Left renal pelvis (tissue), 4 donors: Measurements from ENCODE around the gene KCNH3. TPM values are rescaled to one million over a fixed set of nuclear protein-coding genes. Genes with fewer than 3 reads are reported as not detected.
"Not testable (repeated sequence)": the region's sequence is repeated elsewhere in the genome, so short reads cannot be mapped to it uniquely, and the experiment has no call there.

Experiments used
- DNase-seq, 4 donors: peaks; one replicate each; pipeline ENCODE4 v3.0.0-alpha.2; 2013; ENCODE audit warnings: low read depth in 4 of 4, low spot score in 3 of 4
- polyA plus RNA-seq, 4 donors: library from polyadenylated mRNA; unstranded; fragments of 120-200 nt; gene quantifications; one replicate each; pipeline ENCODE4 v1.2.1, GENCODE V29; 2013; ENCODE audit not compliant: insufficient read length in 4 of 4

Gene KCNH3
- polyA plus RNA-seq, 4 donors = 2.4 to 8.5 (median 4.6) TPM

DNA sequence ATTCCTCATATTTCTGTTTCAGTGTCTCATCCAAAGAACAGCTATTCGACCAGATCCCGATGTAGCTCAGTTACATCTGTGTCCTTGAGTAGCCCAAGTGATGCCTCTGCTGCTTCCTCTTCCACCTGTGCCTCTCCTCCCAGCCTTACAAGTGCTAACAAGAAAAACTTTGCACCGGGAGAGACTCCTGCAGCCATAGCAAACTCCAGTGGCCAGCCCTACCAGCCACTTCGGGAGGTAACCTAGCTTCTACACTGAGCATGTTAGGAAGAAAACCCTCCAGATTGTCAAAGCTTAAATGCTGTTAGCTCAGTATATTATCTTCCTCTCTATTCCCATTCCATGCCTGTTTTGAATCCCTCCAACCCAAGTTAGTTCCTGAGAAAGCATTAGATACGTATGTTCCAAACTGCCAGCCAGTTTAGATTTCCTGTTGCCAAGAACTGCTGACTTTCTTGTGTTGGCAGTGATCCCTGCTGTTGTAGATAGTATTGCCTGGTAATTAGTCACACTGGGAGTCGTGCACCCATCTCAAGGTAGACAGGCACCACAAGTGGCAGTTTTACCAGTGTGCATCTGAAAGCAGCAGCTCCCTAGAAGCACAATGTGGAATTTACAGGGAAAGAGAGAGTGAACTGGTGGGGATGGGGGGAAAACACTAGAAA, 14.0 kb upstream of the KCNH3 start:
- no peak for DNase-seq

DNA sequence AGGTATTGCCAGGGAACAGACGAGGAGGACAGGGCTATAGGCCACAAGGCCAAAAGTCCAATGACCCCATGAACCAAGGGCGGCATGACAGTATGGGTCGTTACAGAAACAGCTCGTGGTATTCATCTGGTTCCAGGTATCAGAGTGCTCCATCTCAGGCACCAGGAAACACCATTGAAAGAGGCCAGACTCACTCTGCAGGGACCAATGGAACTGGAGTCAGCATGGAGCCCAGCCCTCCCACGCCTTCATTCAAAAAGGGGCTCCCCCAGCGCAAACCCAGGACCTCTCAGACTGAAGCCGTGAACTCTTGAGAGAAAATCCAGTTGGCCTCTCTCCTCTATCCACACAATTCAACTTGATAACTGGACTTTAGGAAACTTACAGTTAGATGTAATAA, 12.9 kb upstream of the KCNH3 start:
- DNase-seq = no peak

DNA sequence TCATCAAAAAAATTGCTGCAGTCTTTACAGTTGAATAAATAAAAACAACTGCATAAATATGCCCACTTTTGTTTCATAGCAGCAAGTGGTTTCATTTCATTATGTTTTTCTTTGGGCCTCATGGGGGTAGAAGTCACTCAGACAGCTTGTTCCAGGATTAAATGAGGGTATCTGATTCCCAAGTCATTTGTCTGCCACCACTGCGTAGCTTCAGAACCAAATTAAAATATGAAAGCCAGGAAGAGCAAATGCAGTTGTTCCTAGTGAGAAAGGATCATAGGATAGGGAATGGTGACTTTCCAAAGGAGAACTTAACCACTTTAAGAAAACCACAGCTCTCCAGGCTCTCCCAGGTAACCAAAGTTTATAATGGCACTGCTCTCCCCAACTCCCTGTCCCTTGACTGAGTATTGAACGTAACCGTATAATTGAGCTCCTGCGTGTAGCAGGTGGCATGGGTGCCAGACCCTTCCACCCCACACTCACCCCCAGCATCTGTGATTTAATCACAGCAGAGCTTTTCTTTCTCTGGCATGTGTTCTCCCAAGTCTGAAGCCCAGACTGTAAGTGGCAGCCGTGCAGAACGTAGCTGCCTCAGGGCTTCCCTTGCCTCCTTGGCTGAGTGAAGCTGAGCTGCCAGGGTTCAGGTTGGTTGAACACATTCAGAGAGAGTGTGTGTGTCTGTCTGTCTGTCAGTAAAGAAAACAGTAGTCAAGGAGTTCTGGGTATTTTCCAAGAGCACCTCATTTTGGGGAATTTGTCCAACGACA, 11.3 kb upstream of the KCNH3 start:
- DNase-seq = peak in 1 of 4 donors; percentile 60

DNA sequence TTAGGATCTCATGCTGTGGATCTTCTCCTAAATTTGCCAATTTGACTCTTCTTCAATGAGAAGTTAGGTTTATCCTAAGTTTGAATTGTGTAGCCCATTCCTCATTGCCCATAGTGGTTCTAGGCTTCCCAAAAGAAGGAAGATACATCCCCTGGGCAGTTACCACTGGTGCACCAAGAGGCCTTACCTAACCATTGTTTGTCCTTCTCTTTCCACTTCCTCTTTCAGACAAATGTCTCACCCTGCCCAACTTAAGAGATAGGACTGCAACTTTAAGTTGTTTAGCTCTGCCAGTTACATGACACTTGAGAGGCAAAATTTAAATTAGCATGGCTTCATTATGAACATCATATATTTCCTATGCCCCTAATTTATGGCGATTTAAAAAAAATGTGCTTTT, 9.4 kb upstream of the KCNH3 start:
- no peak for DNase-seq

DNA sequence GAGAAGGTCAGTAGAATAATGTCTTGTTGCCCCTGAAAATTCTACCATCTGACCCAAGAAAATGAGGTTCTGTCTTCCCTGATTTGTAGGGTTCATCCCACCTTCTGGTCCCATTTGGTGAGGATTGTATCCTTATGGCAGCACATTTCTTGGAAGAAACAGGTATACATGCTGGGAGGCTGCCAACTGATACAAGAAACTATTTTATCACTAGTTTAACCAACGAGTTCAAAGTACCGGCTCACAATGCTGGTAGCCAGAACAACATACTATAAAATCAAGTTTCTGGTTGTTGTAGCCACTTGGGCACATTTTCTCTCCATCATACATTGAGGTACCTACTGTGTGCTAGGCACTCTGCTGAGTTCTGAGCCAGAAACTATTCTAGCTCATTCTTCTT, 7.1 kb upstream of the KCNH3 start:
- DNase-seq = no peak

DNA sequence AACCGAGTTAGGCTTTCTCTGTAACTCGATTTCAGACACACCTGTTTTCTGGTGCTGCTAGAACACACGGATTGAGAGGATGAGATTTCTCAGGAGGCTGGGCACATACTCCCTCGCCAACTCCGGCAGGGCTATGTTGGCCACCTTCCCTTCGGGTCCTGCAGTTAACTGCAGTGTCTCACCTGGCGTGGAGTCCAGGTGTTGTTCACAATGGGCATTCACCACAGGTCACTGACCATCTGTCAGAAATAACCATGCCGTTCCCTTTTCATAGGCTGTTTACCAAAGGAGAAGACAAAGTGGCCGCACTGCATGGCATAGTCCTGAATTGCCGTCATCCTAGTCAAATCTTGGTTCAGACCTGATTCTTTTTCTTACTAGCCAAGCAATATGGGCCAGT, 5.5 kb upstream of the KCNH3 start:
- no peak for DNase-seq

DNA sequence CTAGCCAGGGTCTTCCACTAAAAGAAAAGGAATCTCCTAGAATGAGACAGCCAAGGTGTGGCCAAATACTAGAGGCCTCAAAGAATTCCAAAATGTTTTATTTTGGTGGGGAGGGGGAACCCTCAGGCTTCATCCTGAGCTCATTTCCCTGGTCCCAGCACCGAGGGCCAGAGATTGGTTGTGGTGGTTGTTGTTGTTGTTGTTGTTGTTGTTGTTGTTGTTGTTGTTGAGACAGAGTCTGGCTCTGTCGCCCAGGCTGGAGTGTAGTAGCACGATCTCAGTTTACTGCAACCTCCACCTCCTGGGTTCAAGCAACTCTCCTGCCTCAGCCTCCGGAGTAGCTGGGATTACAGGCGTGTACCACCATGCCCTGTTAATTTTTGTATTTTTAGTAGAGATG, 4.7 kb upstream of the KCNH3 start:
- DNase-seq = not testable (repeated sequence)

DNA sequence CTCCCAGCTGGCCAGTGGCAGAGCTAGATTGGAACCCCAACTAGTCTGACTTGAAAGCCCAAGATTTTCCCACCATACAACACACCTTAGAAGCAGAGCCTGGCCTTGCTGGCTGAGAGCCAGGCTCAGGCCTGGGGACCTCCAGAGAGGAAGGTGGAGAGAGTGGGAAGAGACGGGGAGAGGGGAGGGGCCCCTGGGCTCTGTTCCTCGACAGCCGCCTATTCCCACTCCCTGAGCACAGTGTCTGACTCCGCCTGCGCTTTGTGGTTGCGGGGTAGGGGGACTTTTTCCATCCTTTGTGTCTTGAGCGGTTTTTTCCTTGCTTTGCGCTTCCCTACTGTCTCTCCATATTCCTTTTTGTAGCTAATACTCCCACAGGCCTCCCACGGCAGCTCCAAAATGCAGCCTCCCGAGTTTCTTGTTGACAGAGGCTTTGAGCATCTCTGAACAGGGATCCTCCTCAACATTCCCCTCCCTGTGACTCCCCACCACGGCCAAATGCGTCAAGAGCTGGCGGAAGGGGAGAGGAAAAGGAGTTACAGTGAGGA, 4.0 kb upstream of the KCNH3 start:
- no peak for DNase-seq

DNA sequence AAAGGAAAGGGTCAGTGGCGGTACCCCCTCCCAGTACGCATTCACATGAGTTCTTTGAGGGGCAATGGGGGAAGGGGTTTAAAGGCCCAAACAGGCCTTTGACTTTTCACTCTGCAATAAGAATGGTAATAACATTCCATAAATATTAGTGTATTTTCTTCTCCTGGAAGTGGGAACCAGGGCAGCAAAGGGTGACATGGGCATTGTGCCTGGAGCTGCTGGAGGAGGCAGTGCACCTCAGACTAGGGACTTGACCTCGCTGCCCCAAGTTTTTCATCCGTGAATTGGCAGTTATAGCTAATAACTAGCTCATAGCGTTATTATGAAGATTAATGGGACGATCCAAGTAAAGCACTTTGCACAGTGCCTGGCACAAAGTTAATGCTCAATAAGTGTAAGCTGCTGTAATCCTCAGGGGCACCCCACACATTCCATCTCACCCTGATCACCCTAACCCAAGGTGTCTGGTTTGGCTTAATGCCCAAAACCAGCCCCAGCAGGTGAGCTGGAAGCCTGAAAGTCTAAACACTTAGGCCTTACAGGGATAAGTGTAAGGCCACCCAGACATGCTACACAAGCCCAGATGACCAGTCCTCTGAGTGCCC, 2.8 kb upstream of the KCNH3 start:
- DNase-seq = no peak

DNA sequence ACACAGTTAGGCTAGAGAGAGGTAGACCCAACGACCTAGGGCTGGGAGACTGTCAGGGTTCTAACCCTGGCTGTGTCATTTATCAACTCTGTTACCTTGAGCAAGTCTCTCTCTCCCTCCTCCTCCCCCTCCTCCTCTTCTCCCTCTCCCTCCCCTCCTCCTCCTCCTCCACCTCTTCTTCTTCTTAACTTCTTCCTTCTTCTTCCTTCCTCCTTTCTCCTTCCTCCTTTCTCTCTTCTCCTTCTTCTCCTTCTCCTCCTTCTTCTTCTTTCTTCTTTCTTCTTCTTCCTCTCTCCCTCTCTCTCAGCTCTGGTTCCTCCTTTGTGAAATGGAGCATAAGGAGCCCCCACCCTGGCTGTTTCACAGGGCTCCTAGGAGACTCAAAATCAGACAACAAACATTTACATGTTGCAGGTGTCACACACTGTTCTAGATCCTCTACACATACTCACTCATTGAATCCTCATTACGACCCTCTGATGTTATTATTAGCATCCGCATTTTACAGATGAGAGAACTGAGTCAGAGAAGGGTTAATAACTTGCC, 2.2 kb upstream of the KCNH3 start:
- no peak for DNase-seq

DNA sequence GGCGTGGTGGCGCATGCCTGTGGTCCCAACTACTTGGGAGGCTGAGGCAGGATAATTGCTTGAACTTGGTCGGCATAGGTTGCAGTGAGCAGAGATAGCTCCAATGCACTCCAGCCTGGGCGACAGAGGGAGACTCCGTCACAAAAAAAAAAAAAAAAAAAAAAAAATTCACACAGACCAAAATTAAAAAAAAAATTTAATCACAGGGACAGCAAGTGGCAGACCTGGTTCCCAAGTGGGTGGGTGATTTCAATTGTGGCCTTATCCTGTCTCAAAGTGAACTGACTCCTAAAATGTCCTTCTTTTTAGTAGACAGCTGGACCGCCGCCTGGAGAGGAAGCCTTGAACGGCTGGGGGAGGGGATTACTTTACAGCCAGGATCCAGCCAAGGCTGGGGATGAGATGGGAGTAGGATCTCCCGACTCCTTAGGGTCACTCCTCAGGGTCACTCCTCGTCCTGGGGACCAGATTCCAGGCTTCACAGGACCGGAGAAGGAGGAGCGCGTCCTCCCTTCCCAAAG, 1.5 kb upstream of the KCNH3 start:
- no peak for DNase-seq

DNA sequence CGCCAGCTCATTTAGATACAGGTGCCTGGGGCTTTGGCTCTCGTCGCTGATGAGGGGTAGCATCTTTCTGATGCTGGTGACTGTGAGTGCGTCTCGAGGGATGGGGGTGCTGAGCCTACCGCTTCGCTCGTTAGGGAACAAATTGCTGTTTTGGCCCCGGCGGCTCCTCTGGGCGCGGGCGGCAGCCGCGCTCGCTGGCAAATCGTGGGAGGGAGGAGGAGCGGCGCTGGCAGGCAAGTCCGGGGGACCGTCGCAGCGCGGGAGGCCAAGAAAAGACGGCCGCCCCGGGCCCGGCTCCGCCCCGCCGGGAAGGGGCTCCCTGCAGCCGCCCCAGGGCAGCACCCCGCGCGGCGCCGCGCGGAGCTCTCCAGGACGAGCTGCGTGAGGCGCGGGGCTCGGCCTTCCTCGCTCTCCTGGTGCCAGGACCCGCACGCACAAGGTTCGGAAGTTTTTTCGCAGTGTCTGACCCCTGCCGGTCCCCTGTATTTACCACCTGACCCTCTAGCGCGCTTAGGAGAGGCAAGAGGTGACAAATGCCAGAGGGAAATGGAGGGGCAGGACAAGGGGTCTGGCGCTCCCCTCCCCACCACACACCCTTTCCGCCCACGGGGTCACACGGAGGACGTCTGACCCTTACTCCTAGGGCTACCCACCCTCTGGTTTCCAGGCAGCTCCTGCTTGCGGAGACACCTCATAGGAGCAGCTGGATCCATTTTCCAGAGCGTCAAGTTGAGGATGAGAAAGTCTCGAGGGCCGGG, 899 bp upstream of the KCNH3 start:
- DNase-seq = no peak

DNA sequence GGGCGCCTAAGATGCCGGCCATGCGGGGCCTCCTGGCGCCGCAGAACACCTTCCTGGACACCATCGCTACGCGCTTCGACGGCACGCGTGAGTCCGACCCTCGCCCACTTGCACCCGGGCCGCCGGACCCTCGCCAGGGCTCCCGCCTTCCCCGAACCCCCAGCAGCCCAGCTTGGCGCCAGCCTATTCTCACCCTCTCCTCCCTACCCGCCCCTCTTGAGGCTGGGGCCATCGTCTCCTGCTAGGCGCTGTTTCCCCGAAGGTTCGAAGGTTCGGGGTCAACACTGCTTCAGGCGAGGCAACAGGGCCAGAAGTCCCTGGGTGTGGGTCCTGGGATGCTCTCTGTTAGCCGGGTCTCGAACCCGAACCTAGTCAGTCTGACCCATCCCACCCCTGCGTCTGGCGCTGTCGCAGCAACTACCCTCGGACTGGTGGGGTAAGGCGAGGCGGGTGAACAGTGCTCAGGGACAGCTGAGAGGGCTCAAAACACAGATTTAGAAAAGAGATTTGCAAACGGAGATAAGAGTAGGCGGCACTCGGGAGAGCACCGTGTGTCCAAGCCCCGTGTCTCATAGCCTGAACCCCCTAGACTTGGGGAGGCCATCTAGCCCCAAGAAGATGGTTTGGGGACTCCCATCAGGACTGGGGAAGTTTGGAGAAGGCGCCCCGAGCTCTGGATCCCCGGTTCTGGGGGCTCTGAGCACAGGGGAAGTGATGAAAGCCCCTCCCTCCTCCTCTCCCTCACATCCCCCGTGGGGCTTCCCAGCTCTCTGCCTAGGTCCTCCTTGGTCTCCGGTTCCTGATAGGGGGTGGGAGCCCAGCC, 787 bp downstream of the KCNH3 start:
- no peak for DNase-seq

DNA sequence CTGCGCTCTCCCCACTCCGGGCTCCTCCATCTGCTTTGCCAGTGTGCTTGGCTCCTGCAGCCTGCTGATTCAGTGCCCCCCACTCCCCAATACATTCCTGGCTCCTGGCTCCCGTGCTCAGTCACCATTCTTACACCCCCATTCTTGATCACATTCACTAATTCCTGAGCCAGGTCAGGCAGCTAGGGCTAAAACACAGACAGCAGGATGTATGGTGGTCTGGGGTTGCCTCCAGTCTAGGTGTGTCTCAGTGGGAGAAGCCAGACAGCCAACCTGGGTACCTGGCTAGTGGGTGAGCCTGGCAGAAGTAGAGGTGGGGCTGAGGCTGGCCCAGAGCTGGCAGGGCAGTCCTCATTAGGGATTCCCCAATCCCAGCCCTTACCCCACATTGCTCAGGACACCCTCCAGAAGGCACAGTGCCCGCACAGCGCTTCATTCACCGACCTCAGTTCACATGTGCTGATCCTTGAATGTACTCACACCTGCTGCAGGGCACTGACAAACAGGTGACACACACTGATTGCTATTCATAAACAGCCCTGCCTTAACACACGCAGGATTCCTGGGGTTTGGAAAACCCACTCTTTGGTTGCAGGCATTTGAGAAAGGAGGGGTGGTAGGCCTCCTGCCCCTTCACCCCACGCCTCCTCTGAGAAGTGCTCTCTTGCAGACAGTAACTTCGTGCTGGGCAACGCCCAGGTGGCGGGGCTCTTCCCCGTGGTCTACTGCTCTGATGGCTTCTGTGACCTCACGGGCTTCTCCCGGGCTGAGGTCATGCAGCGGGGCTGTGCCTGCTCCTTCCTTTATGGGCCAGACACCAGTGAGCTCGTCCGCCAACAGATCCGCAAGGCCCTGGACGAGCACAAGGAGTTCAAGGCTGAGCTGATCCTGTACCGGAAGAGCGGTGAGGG, 1.7 kb downstream of the KCNH3 start:
- no peak for DNase-seq

DNA sequence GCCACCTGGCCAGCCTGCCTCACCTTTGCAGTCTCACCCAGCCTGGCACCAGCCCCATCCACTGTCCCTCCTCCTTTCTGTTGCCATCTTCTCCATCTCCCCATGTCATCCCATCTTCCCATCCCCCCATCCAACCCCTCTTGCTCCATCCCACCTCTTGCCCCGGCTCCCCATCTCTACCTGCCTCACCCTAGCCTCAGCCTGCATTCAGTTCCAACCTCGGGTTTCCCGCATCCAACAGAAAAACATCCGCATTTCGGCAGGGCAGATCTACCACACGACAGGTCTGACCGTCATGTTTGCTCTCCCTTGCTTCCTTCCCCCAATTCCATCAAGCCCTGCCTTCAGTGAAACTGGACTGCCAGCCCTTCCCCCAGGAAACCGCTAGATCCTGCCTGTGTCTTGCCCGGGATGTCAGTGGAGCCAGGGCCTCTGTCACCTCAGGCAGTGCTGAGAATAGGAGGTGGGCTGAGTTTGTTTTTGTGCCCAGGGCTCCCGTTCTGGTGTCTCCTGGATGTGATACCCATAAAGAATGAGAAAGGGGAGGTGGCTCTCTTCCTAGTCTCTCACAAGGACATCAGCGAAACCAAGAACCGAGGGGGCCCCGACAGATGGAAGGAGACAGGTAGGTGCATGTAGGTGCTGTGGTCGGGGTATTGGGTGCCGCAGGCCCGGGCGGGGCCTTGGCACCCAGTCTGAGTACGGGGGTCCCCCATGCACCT, 2.5 kb downstream of the KCNH3 start:
- DNase-seq = no peak

DNA sequence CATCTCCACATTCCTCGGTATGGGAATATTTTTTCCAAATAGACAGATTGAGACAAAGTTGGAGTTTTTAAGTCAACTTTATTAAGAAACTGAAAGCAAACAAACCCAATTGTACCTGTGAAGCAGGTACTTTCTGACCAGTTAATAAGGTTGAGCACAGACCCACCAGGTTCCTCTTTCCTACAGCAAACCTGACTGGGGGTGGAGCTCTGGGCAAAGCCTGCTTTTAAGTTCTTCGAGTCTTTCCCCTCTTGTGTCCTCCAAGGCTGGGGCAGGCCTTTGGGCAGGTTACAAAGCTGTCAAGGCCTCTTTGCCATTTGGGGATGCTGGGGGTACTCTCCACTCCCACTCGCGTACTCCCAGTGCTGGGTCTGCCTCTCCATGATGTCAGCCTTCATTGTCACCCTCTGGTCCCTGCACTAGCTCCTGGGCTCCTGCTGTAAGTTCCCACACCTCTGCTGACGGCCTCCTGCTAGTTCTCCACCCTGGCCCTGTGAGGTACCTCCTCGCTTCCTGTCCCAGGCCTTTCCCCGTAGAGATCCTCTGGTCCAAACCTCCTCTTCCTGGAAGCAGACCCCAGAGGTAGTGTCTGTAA, 3.2 kb downstream of the KCNH3 start:
- no peak for DNase-seq

DNA sequence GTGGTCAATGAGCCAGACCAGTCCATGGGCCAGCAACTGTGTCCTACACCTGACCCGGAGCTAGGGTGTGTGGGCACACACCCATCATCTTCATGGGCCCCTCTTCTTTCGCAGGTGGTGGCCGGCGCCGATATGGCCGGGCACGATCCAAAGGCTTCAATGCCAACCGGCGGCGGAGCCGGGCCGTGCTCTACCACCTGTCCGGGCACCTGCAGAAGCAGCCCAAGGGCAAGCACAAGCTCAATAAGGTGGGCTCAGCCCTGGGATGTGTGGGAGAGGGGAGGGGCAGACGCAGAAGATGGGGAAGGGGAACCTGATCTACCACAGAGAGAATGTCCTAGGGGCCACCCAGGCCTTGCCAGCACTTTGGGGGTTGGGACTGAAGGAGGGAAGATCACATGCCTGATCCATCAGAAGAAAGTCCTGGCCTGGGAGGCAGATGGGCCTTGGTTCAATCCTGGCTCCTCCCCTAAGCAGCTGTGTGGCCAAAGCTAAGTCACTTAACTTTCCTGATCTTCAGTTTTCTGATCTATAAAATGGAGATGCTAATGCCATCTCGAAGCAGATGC, 3.8 kb downstream of the KCNH3 start:
- no peak for DNase-seq
